ENCODE results near the gene EMID1.

EMID1 gene

GRCh38 chr22:29292379-29292778 lies 86.7 kb downstream of the EMID1 start:
- DNase-seq (ENCODE audit: low spot score) = no peak

- DNase-seq (ENCODE audit: low spot score) = no peak
Measured at GRCh38 chr22:29298641-29299040, 92.9 kb downstream of the EMID1 start.

- no peak for DNase-seq (ENCODE audit: low spot score)
Measured at GRCh38 chr22:29299136-29299900, 93.6 kb downstream of the EMID1 start.

DNA sequence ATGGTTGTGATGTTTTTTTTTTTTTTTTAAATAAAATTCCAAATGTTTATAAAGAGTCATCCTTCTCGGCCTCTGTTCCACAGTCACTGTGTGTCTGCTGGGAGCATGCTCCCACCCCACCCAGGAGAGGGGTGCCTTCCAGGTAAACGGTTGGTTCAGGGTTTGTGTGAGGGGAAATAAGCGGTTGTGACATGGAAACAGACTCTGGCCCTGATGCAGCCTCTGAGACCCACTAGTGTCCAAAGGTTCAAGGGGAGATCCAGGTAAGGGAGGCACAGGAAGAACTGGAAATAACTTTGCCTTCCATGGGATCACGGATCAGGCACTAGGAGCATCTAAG lies 94.7 kb downstream of the EMID1 start:
- DNase-seq (ENCODE audit: low spot score) = no peak

GRCh38 chr22:29300807-29301601 lies 95.3 kb downstream of the EMID1 start:
- no peak for DNase-seq (ENCODE audit: low spot score)

- no peak for DNase-seq (ENCODE audit: low spot score)
Measured at GRCh38 chr22:29301716-29302401, 96.2 kb downstream of the EMID1 start.

GRCh38 chr22:29302402-29302680 lies 96.6 kb downstream of the EMID1 start:
- DNase-seq (ENCODE audit: low spot score) = no peak

GRCh38 chr22:29302681-29303465 lies 97.2 kb downstream of the EMID1 start:
- no peak for DNase-seq (ENCODE audit: low spot score)

DNA sequence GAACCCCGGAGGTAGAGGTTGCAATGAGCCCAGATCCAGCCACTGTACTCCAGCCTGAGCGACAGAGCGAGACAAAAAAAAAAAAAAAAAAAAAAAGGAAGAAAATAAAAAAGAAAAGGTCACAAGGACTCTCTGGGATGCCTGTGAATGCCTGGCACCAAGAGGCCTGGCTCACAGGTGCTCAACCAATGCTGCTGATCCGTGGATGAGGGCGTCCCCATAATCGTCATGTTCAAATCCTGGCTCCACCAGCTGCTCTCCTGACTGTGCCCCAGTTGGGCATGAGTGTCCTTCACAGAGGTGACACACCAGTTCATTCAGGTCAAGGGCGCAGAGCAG lies 100.1 kb downstream of the EMID1 start:
- no peak for DNase-seq (ENCODE audit: low spot score)

GRCh38 chr22:29306175-29306834 lies 100.6 kb downstream of the EMID1 start, which contains the start of gene GAS2L1:
TSS of gene GAS2L1 (plus strand) at chr22:29306650. CDS start at chr22:29308106, 1,456 bp downstream.
- peak; percentile 84 for DNase-seq (ENCODE audit: low spot score)

GRCh38 chr22:29306835-29307595 lies 101.3 kb downstream of the EMID1 start:
- peak; percentile 83 for DNase-seq (ENCODE audit: low spot score)

- DNase-seq (ENCODE audit: low spot score) = no peak
Measured at GRCh38 chr22:29307596-29308147, 102.0 kb downstream of the EMID1 start.

- no peak for DNase-seq (ENCODE audit: low spot score)
Measured at GRCh38 chr22:29308148-29308790, 102.6 kb downstream of the EMID1 start.

DNA sequence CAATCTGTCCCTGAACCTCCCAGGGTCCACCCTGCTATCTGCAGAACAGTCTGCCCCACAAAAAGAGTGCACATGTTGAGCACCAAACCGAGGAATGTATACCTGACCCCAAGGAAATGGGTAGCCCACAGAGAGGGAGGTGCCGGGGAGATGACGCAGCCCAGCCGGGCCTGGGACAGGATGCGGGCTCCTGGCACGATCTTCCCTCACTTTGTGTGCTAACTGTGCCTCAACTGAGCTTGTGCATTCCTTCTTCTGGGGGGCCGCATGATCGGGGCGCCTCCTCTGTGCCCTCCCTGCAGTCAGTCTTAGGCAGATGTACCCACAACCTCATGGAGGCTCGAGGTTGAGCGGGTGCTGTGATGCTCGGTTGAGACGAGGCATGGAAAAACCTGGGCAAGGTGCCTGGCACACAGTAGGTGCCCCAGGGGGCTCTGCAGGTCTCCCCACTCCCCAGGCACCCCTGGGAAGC lies 103.1 kb downstream of the EMID1 start:
- DNase-seq (ENCODE audit: low spot score) = no peak
